Neuronal stem cell (in vitro differentiated cells): Measurements from ENCODE around the gene CHCHD4.

ENCODE experiments used
- DNase-seq: peaks from one replicate; pipeline ENCODE4 v3.0.0-alpha.2; 2013; ENCODE audit warnings: low spot score
- H2AFZ ChIP-seq: one replicate; pipeline ENCODE4 v1.6.1; 2013; ENCODE audit warnings: mild to moderate bottlenecking, low read length, inconsistent platforms
- H2AK5ac ChIP-seq: 2 replicates; pipeline ENCODE4 v1.6.1; 2013; ENCODE audit warnings: low read depth, mild to moderate bottlenecking, inconsistent platforms, low read length, moderate library complexity, mixed read lengths
- H2BK120ac ChIP-seq: 2 replicates; pipeline ENCODE4 v1.6.1; 2013; ENCODE audit warnings: low read depth, mild to moderate bottlenecking, inconsistent platforms, low read length, moderate library complexity, mixed read lengths
- H2BK12ac ChIP-seq: one replicate; pipeline ENCODE4 v1.6.1; 2013; ENCODE audit warnings: low read length, inconsistent platforms
- H2BK15ac ChIP-seq: 2 replicates; pipeline ENCODE4 v1.6.1; 2013; ENCODE audit warnings: mild to moderate bottlenecking, low read length, inconsistent platforms, mixed read lengths
- H2BK5ac ChIP-seq: one replicate; pipeline ENCODE4 v1.6.1; 2013; ENCODE audit warnings: inconsistent platforms, mild to moderate bottlenecking, low read length, moderate library complexity
- H3K14ac ChIP-seq: one replicate; pipeline ENCODE4 v1.6.1; 2013; ENCODE audit warnings: low read length, inconsistent platforms
- H3K18ac ChIP-seq: 2 replicates; pipeline ENCODE4 v1.6.1; 2013; ENCODE audit warnings: low read length, inconsistent platforms
- H3K23ac ChIP-seq: 2 replicates; pipeline ENCODE4 v1.6.1; 2013; ENCODE audit warnings: low read depth, mild to moderate bottlenecking, mixed read lengths, low read length, inconsistent platforms; ENCODE audit not compliant: poor library complexity
- H3K27ac ChIP-seq: replicated peaks from 3 replicates; pipeline ENCODE4 v1.5.1; 2013; ENCODE audit warnings: low read length, inconsistent platforms
- H3K27me3 ChIP-seq, 3 experiments: 2 replicates each; pipeline ENCODE4 v1.6.1; 2013; ENCODE audit warnings: low read length in 3 of 3, mild to moderate bottlenecking in 2 of 3, inconsistent platforms in 1 of 3, low read depth in 1 of 3, mixed read lengths in 1 of 3, moderate library complexity in 1 of 3; ENCODE audit not compliant: control insufficient read depth in 3 of 3, insufficient read depth in 3 of 3
- H3K36me3 ChIP-seq, 2 donors: replicated peaks in 1 of 2; 2 replicates each; pipeline ENCODE4 v1.6.1; 2013; ENCODE audit warnings: low read length in 2 of 2; ENCODE audit not compliant: control insufficient read depth in 2 of 2, insufficient read depth in 2 of 2
- H3K4ac ChIP-seq: 2 replicates; pipeline ENCODE4 v1.6.1; 2013; ENCODE audit warnings: inconsistent platforms, mild to moderate bottlenecking, low read length, moderate library complexity
- H3K4me1 ChIP-seq, 2 donors: 1 replicate in 1 of 2; 2 replicates in 1 of 2; pipeline ENCODE4 v1.6.1; 2013; ENCODE audit warnings: low read length in 2 of 2, low read depth in 1 of 2; ENCODE audit not compliant: control insufficient read depth in 2 of 2, insufficient read depth in 1 of 2
- H3K4me2 ChIP-seq: one replicate; pipeline ENCODE4 v1.6.1; 2013; ENCODE audit warnings: mild to moderate bottlenecking, low read length, inconsistent platforms; ENCODE audit not compliant: insufficient read depth, poor library complexity, severe bottlenecking
- H3K4me3 ChIP-seq, 2 donors: 2 replicates each; pipeline ENCODE4 v1.5.1; 2013; ENCODE audit warnings: low read length in 2 of 2, mild to moderate bottlenecking in 2 of 2, inconsistent platforms in 1 of 2, moderate library complexity in 1 of 2
- H3K79me1 ChIP-seq: one replicate; pipeline ENCODE4 v1.6.1; 2013; ENCODE audit warnings: low read depth, mild to moderate bottlenecking, inconsistent platforms, low read length, moderate library complexity
- H3K9ac ChIP-seq: one replicate; pipeline ENCODE4 v1.6.1; 2013; ENCODE audit warnings: mild to moderate bottlenecking, low read depth, low read length, inconsistent platforms; ENCODE audit not compliant: poor library complexity
- H3K9me3 ChIP-seq, 2 donors: replicated peaks in 1 of 2; 2 replicates each; pipeline versions ENCODE3 to v1.6.1; 2013; ENCODE audit warnings: low read length in 2 of 2, mild to moderate bottlenecking in 2 of 2, inconsistent platforms in 1 of 2, low read depth in 1 of 2, mixed read lengths in 1 of 2, moderate library complexity in 1 of 2; ENCODE audit not compliant: control insufficient read depth in 2 of 2, insufficient read depth in 1 of 2
- H4K8ac ChIP-seq: one replicate; pipeline ENCODE4 v1.6.1; 2013; ENCODE audit warnings: low read depth, mild to moderate bottlenecking, inconsistent platforms, low read length, moderate library complexity
- H4K91ac ChIP-seq: one replicate; pipeline ENCODE4 v1.6.1; 2013; ENCODE audit warnings: low read length, low read depth, mild to moderate bottlenecking, inconsistent platforms; ENCODE audit not compliant: poor library complexity
- WGBS, 2 donors: extraction: QIAGEN DNeasy Blood & Tissue Kit; methylation state at CpG; one replicate each; pipeline ENCODE4 v1.1.7; 2013; ENCODE audit warnings: missing lambda C conversion rate in 2 of 2, mixed read lengths in 1 of 2; ENCODE audit not compliant: insufficient read length in 2 of 2, insufficient replicate concordance in 1 of 2; ENCODE audit errors: extremely low coverage in 2 of 2; 5-methylcytosine and 5-hydroxymethylcytosine counted together

Gene CHCHD4

DNA sequence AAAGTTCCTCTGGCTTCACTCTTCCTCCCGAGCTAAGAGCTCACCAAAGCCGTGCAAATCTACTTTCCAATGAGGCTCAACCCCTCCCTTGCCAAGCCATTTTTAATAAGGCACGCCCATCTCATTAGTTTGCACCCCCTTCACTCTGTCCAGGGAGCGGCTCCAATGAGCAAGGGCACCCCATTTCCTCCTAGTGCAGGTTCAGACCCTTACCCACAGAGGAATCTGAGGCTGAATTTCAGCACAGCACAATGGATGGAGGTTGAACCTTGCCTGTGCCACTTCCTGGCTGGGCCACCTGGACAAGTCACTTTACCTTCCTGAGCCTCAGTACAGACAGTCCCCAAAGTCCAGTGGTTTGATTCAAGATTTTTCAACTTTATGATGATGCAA is 28.3 kb upstream of the CHCHD4 start:
- Histone ChIP-seq H3K4me3 (no peak overlapping the region), H4K8ac (no peak overlapping the region), H3K79me1 (no peaks in the 10 kb centered on the region), H2AK5ac (no peak overlapping the region), H3K36me3 (peaks cover 27 to 89% of the 10 kb centered on the region in 2 donors), H2AFZ (no peak overlapping the region), H3K4me2 (no peak overlapping the region), H2BK15ac (no peak overlapping the region), H2BK5ac (no peak overlapping the region), H3K9me3 (no peaks in the 10 kb centered on the region), H3K27me3 (no peaks in the 10 kb centered on the region), H3K4ac (no peak overlapping the region), H3K14ac (no peak overlapping the region), H3K18ac (no peak overlapping the region), H3K4me1 (no peaks in the 10 kb centered on the region), H3K27ac (no peak overlapping the region), H3K9ac (peak overlapping the region; percentile 32), H2BK12ac (no peak overlapping the region), H2BK120ac (no peak overlapping the region), H4K91ac (no peak overlapping the region), H3K23ac (no peak overlapping the region)
- WGBS, 2 donors: no CpG with 5 or more reads among the region's 4 CpGs
- DNase-seq: no peak

DNA sequence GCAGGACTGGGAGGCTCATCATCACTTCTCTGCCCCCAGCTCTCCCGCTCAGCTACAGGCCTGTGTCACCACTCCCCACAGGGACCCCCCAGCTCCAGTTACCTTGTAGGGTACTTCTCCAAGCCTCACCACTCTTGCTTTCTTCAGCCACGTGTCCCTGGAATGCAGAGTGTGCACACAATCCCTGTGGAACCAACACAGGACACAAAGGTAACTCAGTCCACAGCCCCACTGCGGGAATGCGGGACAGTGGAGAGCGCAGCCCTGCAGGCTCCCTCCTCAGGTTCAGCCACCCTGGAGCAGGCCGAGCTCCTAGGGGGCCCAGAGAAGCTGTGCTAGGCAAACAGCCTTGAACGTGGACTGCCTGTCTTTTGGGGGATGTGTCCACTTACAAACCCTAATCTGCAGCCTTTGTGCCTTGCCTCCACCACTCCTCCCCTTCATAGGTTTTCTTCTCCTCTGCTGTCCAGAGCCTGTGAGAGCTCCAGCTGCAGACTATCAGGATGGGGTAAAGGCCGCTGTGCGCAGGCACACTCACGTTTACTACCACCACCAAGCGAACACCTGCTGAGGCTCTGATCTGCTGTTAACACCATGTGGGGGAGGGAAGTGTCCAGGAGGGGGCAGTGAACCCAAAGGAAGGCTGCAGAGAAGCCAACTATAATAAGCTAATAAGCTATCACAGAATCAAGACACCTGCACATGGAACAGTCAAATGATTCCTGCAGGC is 27.7 kb upstream of the CHCHD4 start:
- no CpG with 5 or more reads among the region's 11 CpGs for WGBS, 2 donors
- Histone ChIP-seq H4K91ac (no peak overlapping the region), H3K14ac (no peak overlapping the region), H4K8ac (no peak overlapping the region), H3K9me3 (no peaks in the 10 kb centered on the region), H2BK5ac (no peak overlapping the region), H3K18ac (no peak overlapping the region), H3K27me3 (no peaks in the 10 kb centered on the region), H3K9ac (no peak overlapping the region), H2BK15ac (no peak overlapping the region), H3K4ac (no peak overlapping the region), H2BK120ac (no peak overlapping the region), H3K4me3 (no peak overlapping the region), H2BK12ac (no peak overlapping the region), H3K4me1 (no peaks in the 10 kb centered on the region), H2AFZ (no peak overlapping the region), H3K27ac (no peak overlapping the region), H3K79me1 (no peaks in the 10 kb centered on the region), H3K36me3 (peaks cover 26 to 89% of the 10 kb centered on the region in 2 donors), H3K4me2 (no peak overlapping the region), H2AK5ac (no peak overlapping the region), H3K23ac (no peak overlapping the region)
- no peak for DNase-seq

DNA sequence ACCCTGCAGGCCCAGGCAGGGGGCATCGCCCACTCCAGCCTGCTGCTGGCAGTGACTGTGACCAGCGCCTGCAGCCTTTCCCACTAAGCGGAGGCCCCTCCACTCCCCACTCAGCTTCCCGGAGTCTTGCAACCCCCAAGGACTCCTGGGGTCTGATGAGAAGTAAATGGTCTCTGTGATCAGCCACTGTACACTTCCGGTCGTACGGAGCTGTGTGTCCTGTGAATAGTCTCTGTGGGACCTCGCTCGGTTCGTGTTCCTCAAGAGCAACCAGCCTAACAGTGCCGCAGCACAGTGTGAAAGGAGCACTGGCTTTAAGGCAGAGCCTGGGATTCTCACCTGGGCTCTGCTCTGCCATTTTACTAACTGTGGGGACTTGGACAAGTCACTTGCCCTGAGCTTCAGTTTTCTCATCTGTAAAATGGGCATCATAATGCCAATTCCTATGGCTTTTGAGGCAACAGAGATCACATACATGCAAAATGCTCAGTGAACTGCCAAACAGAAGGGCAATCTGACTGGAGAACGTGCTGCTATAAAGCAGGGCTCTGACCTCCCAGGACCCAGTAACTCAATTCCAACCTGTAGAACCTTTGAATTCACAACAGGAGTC is 26.9 kb upstream of the CHCHD4 start:
- Histone ChIP-seq H2BK5ac (no peak overlapping the region), H3K4me1 (no peaks in the 10 kb centered on the region), H3K4ac (no peak overlapping the region), H3K18ac (no peak overlapping the region), H3K36me3 (peaks cover 25 to 89% of the 10 kb centered on the region in 2 donors), H3K9ac (no peak overlapping the region), H2AK5ac (no peak overlapping the region), H3K27me3 (no peaks in the 10 kb centered on the region), H2BK120ac (no peak overlapping the region), H4K8ac (no peak overlapping the region), H2BK12ac (no peak overlapping the region), H3K23ac (no peak overlapping the region), H3K4me3 (no peak overlapping the region), H4K91ac (no peak overlapping the region), H3K4me2 (no peak overlapping the region), H3K14ac (no peak overlapping the region), H2AFZ (no peak overlapping the region), H2BK15ac (no peak overlapping the region), H3K79me1 (no peaks in the 10 kb centered on the region), H3K27ac (no peak overlapping the region), H3K9me3 (no peaks in the 10 kb centered on the region)
- WGBS, 2 donors: no CpG with 5 or more reads among the region's 12 CpGs
- DNase-seq: no peak

- Histone ChIP-seq H3K4me2 (no peak overlapping the region), H2BK120ac (no peak overlapping the region), H2AFZ (no peak overlapping the region), H3K27me3 (no peaks in the 10 kb centered on the region), H3K9me3 (no peaks in the 10 kb centered on the region), H2BK12ac (no peak overlapping the region), H3K9ac (no peak overlapping the region), H4K91ac (no peak overlapping the region), H2AK5ac (no peak overlapping the region), H3K4me1 (peaks cover 0 to under 1% of the 10 kb centered on the region in 2 donors), H3K79me1 (no peaks in the 10 kb centered on the region), H2BK5ac (no peak overlapping the region), H3K18ac (no peak overlapping the region), H3K4ac (no peak overlapping the region), H3K27ac (no peak overlapping the region), H2BK15ac (no peak overlapping the region), H3K4me3 (no peak overlapping the region), H3K23ac (no peak overlapping the region), H3K36me3 (peaks cover 26 to 89% of the 10 kb centered on the region in 2 donors), H3K14ac (no peak overlapping the region), H4K8ac (no peak overlapping the region)
- no peak for DNase-seq
- no CpG with 5 or more reads among the region's 9 CpGs for WGBS, 2 donors
These were observed 26.0 kb upstream of the CHCHD4 start for GRCh38 chr3:14150491-14151230.
